ENCODE data around the gene PVALEF.

PVALEF gene

GRCh38 chr17:81165246-81166032, at the start of gene PVALEF:
Gene PVALEF, plus strand, starts transcription at chr17:81165507. Its CDS starts 15,720 bp downstream, at chr17:81181227.
- no peak for DNase-seq

- no peak for DNase-seq
These were observed 49.4 kb upstream of the PVALEF start for GRCh38 chr17:81115749-81116464.

GRCh38 chr17:81116704-81117103, 48.6 kb upstream of the PVALEF start:
- no peak for DNase-seq

- no peak for DNase-seq
These were observed 47.6 kb upstream of the PVALEF start for GRCh38 chr17:81117672-81118198.

- DNase-seq = no peak
These were observed 46.7 kb upstream of the PVALEF start for GRCh38 chr17:81118308-81119221.

GRCh38 chr17:81119223-81120148, 45.8 kb upstream of the PVALEF start:
- peak; percentile 76 for DNase-seq

- DNase-seq = no peak
These were observed 45.2 kb upstream of the PVALEF start for GRCh38 chr17:81120149-81120484.

- no peak for DNase-seq
These were observed 44.3 kb upstream of the PVALEF start for GRCh38 chr17:81120695-81121621.

- DNase-seq = no peak
These were observed 43.2 kb upstream of the PVALEF start for GRCh38 chr17:81121841-81122733.

- no peak for DNase-seq
These were observed 42.0 kb upstream of the PVALEF start for GRCh38 chr17:81123052-81124048.

- no peak for DNase-seq
These were observed 40.9 kb upstream of the PVALEF start for GRCh38 chr17:81124377-81124776.

GRCh38 chr17:81125573-81126081, 39.7 kb upstream of the PVALEF start:
- no peak for DNase-seq

- DNase-seq = no peak
These were observed 38.8 kb upstream of the PVALEF start for GRCh38 chr17:81126281-81127132.

GRCh38 chr17:81127133-81127455, 38.2 kb upstream of the PVALEF start:
- DNase-seq = no peak

GRCh38 chr17:81127526-81128177, 37.7 kb upstream of the PVALEF start:
- no peak for DNase-seq

GRCh38 chr17:81128338-81128737, 37.0 kb upstream of the PVALEF start:
- no peak for DNase-seq

GRCh38 chr17:81128774-81129173, 36.5 kb upstream of the PVALEF start:
- no peak for DNase-seq

Measured in stimulated activated CD4-positive, alpha-beta T cell treated with anti-CD3 and anti-CD28 coated beads, Interleukin-12 subunit alpha, Interleukin-12 subunit beta, amount 100 ng/mL, for 4 hours (primary cell).